ENCODE data around the gene DDX18. TPM values are rescaled to one million over a fixed set of nuclear protein-coding genes. Genes with fewer than 3 reads are reported as not detected.

The DDX18 gene
- total RNA-seq, 1 donor from 2014 or later = 65.5 TPM

- Mint-ChIP-seq H3K27me3 (no peaks in the 10 kb centered on the region), H3K9me3 (ENCODE audit: low read depth) (peaks cover 9% of the 10 kb centered on the region), H3K4me3 (ENCODE audit: low read depth) (no peak overlapping the region), H3K27ac (no peak overlapping the region), H3K36me3 (ENCODE audit: insufficient read depth) (no peaks in the 10 kb centered on the region), H3K4me1 (ENCODE audit: low read depth) (peaks cover 1% of the 10 kb centered on the region)
- no peak for TF ChIP-seq CTCF (IDR thresholded peaks at IDR 0.05; ENCODE audit: unreplicated experiment)
- DNase-seq (ENCODE audit: low spot score, unreplicated experiment) = no peak
Observed at GRCh38 chr2:117776888-117777287, 37.6 kb upstream of the DDX18 start.

GRCh38 chr2:117785740-117786139 lies 28.8 kb upstream of the DDX18 start:
- Mint-ChIP-seq H3K27me3 (no peaks in the 10 kb centered on the region), H3K9me3 (ENCODE audit: low read depth) (peaks cover 11% of the 10 kb centered on the region), H3K27ac (no peak overlapping the region), H3K4me3 (ENCODE audit: low read depth) (no peak overlapping the region), H3K4me1 (ENCODE audit: low read depth) (no peaks in the 10 kb centered on the region), H3K36me3 (ENCODE audit: insufficient read depth) (no peaks in the 10 kb centered on the region)
- TF ChIP-seq CTCF (IDR thresholded peaks at IDR 0.05; ENCODE audit: unreplicated experiment) = peak; percentile 89
- peak; percentile 28 for DNase-seq (ENCODE audit: low spot score, unreplicated experiment)

GRCh38 chr2:117786520-117786919 lies 28.0 kb upstream of the DDX18 start:
- Mint-ChIP-seq H3K9me3 (ENCODE audit: low read depth) (peaks cover 8% of the 10 kb centered on the region), H3K4me1 (ENCODE audit: low read depth) (no peaks in the 10 kb centered on the region), H3K27me3 (peaks cover 1% of the 10 kb centered on the region), H3K27ac (no peak overlapping the region), H3K4me3 (ENCODE audit: low read depth) (no peak overlapping the region), H3K36me3 (ENCODE audit: insufficient read depth) (no peaks in the 10 kb centered on the region)
- no peak for DNase-seq (ENCODE audit: low spot score, unreplicated experiment)
- no peak for TF ChIP-seq CTCF (IDR thresholded peaks at IDR 0.05; ENCODE audit: unreplicated experiment)

- Mint-ChIP-seq H3K4me1 (ENCODE audit: low read depth) (peaks cover 5% of the 10 kb centered on the region), H3K9me3 (ENCODE audit: low read depth) (peaks cover 8% of the 10 kb centered on the region), H3K36me3 (ENCODE audit: insufficient read depth) (no peaks in the 10 kb centered on the region), H3K27me3 (peaks cover 6% of the 10 kb centered on the region), H3K27ac (no peak overlapping the region), H3K4me3 (ENCODE audit: low read depth) (no peak overlapping the region)
- DNase-seq (ENCODE audit: low spot score, unreplicated experiment) = no peak
- no peak for TF ChIP-seq CTCF (IDR thresholded peaks at IDR 0.05; ENCODE audit: unreplicated experiment)
Observed at GRCh38 chr2:117789505-117789904, 25.0 kb upstream of the DDX18 start.

GRCh38 chr2:117794668-117795067 lies 19.8 kb upstream of the DDX18 start:
- no peak for DNase-seq (ENCODE audit: low spot score, unreplicated experiment)
- H3K4me1 Mint-ChIP-seq (ENCODE audit: low read depth) = peaks cover 16% of the 10 kb centered on the region
- H3K9me3 Mint-ChIP-seq (ENCODE audit: low read depth) = peaks cover 5% of the 10 kb centered on the region
- no peak overlapping the region for H3K27ac Mint-ChIP-seq
- no peak for TF ChIP-seq CTCF (IDR thresholded peaks at IDR 0.05; ENCODE audit: unreplicated experiment)
- H3K27me3 Mint-ChIP-seq = peaks cover 6% of the 10 kb centered on the region
- H3K36me3 Mint-ChIP-seq (ENCODE audit: insufficient read depth) = no peaks in the 10 kb centered on the region
- no peak overlapping the region for H3K4me3 Mint-ChIP-seq (ENCODE audit: low read depth)
